SKM-1 (cell line): ENCODE measurements around the gene ZNF787.
A peak's percentile ranks its signal among the peaks of the same experiment; 100 is the strongest.
"Not testable (repeated sequence)": the region's sequence is repeated elsewhere in the genome, so short reads cannot be mapped to it uniquely, and the experiment has no call there.

ENCODE experiments used
- DNase-seq: peaks from one replicate; lab custom pipeline; 2025; ENCODE audit not compliant: unreplicated experiment; lab: John Stamatoyannopoulos, UW

ZNF787 gene

GRCh38 chr19:56121180-56122167 lies at the start of gene ZNF787:
TSS of gene ZNF787 (minus strand) at chr19:56121295. CDS start at chr19:56103217, 18,078 bp downstream.
- DNase-seq = peak; percentile 60

GRCh38 chr19:56170261-56170660 lies 49.2 kb upstream of the ZNF787 start:
- DNase-seq = no peak

- no peak for DNase-seq
Measured at GRCh38 chr19:56167064-56167578, 46.0 kb upstream of the ZNF787 start.

GRCh38 chr19:56163097-56163496 lies 42.0 kb upstream of the ZNF787 start:
- no peak for DNase-seq

- DNase-seq = no peak
Measured at GRCh38 chr19:56162258-56162657, 41.2 kb upstream of the ZNF787 start.

- no peak for DNase-seq
Measured at GRCh38 chr19:56161534-56161933, 40.4 kb upstream of the ZNF787 start.

- no peak for DNase-seq
Measured at GRCh38 chr19:56159622-56160271, 38.7 kb upstream of the ZNF787 start.

GRCh38 chr19:56159009-56159559 lies 38.0 kb upstream of the ZNF787 start:
- DNase-seq = no peak

GRCh38 chr19:56158170-56158757 lies 37.2 kb upstream of the ZNF787 start:
- no peak for DNase-seq

- DNase-seq = no peak
Measured at GRCh38 chr19:56156768-56157167, 35.7 kb upstream of the ZNF787 start.

GRCh38 chr19:56155124-56155687 lies 34.1 kb upstream of the ZNF787 start:
- no peak for DNase-seq

- DNase-seq = no peak
Measured at GRCh38 chr19:56153507-56153906, 32.4 kb upstream of the ZNF787 start.

- no peak for DNase-seq
Measured at GRCh38 chr19:56152644-56153043, 31.5 kb upstream of the ZNF787 start.

GRCh38 chr19:56150358-56150757 lies 29.3 kb upstream of the ZNF787 start:
- no peak for DNase-seq

- DNase-seq = no peak
Measured at GRCh38 chr19:56149656-56150038, 28.6 kb upstream of the ZNF787 start.

- DNase-seq = not testable (repeated sequence)
Measured at GRCh38 chr19:56148955-56149655, 28.0 kb upstream of the ZNF787 start.

GRCh38 chr19:56148096-56148495 lies 27.0 kb upstream of the ZNF787 start:
- no peak for DNase-seq

- no peak for DNase-seq
Measured at GRCh38 chr19:56147307-56147706, 26.2 kb upstream of the ZNF787 start.

GRCh38 chr19:56146904-56147303 lies 25.8 kb upstream of the ZNF787 start:
- DNase-seq = no peak

GRCh38 chr19:56145698-56146097 lies 24.6 kb upstream of the ZNF787 start:
- DNase-seq = no peak
